H1 (cell line): ENCODE results near the gene ATP5F1A. TPM values are rescaled to one million over a fixed set of nuclear protein-coding genes. Genes with fewer than 3 reads are reported as not detected.

Source experiments
- ASH2L ChIP-seq: fragments of 200-600, 300-600 bp; sonication (generic); IDR thresholded peaks from one replicate; pipeline ENCODE4 v1.7.1; 2017; ENCODE audit warnings: low read length
- BACH1 ChIP-seq: IDR thresholded peaks from 2 replicates; pipeline ENCODE4 v1.6.1; 2012; ENCODE audit warnings: low read length, improper control_type of control experiment
- CHD1 ChIP-seq: IDR thresholded peaks from 2 replicates; pipeline ENCODE4 v1.6.1; 2012; ENCODE audit warnings: low read depth, low read length, improper control_type of control experiment
- CREB1 ChIP-seq: IDR thresholded peaks from 2 replicates; pipeline ENCODE4 v1.6.1; 2012; ENCODE audit warnings: inconsistent platforms
- EGR1 ChIP-seq: IDR thresholded peaks from 2 replicates; pipeline ENCODE4 v1.6.1; 2011; ENCODE audit warnings: low read depth, low read length, borderline replicate concordance
- FOSL1 ChIP-seq: IDR thresholded peaks from 2 replicates; pipeline ENCODE4 v1.6.1; 2011; ENCODE audit warnings: mild to moderate bottlenecking, low read depth, low read length, moderate library complexity; ENCODE audit not compliant: insufficient read depth
- GTF2F1 ChIP-seq: IDR thresholded peaks from 2 replicates; pipeline ENCODE4 v1.6.1; 2012; ENCODE audit warnings: low read depth, low read length, improper control_type of control experiment, borderline replicate concordance
- HDAC6 ChIP-seq: IDR thresholded peaks from one replicate; pipeline ENCODE4 v1.7.1; 2012; ENCODE audit warnings: low read depth, mild to moderate bottlenecking, inconsistent platforms, low read length, moderate library complexity
- KDM4A ChIP-seq: IDR thresholded peaks from one replicate; pipeline ENCODE4 v1.7.1; 2012; ENCODE audit warnings: low read depth, mild to moderate bottlenecking, moderate library complexity, low read length, inconsistent platforms; ENCODE audit not compliant: severe bottlenecking
- KDM5A ChIP-seq: fragments of 200-600 bp; IDR thresholded peaks from 2 replicates; pipeline ENCODE4 v1.7.1; 2012; ENCODE audit warnings: mild to moderate bottlenecking, low read length, inconsistent platforms, mixed read lengths
- MAFK ChIP-seq: IDR thresholded peaks from 2 replicates; pipeline ENCODE4 v1.6.1; 2012; ENCODE audit warnings: low read depth, mild to moderate bottlenecking, improper control_type of control experiment, low read length
- PHF8 ChIP-seq: fragments of 200-600 bp; sonication (generic); conservative IDR thresholded peaks from 2 replicates; pipeline ENCODE4 v1.7.1; 2012; ENCODE audit warnings: low read depth, mild to moderate bottlenecking, inconsistent platforms, low read length, moderate library complexity
- POLR2AphosphoS5 ChIP-seq: IDR thresholded peaks from 2 replicates; pipeline ENCODE4 v1.6.1; 2011; ENCODE audit warnings: low read depth, low read length
- POU5F1 ChIP-seq: IDR thresholded peaks from 2 replicates; pipeline ENCODE4 v1.6.1; 2011; ENCODE audit warnings: low read depth, mild to moderate bottlenecking, low read length, moderate library complexity
- RFX5 ChIP-seq: IDR thresholded peaks from 2 replicates; pipeline ENCODE4 v1.6.1; 2011; ENCODE audit warnings: low read depth, low read length, improper control_type of control experiment, borderline replicate concordance
- RXRA ChIP-seq: IDR thresholded peaks from 2 replicates; pipeline ENCODE4 v1.6.1; 2011; ENCODE audit warnings: low read depth, mild to moderate bottlenecking, low read length, moderate library complexity; ENCODE audit not compliant: insufficient read depth
- SIN3A ChIP-seq, 2 experiments: IDR thresholded peaks in 1 of 2; conservative IDR thresholded peaks in 1 of 2; 2 replicates each; pipeline ENCODE4 v1.6.1; 2011 to 2012; ENCODE audit warnings: low read length in 2 of 2, improper control_type of control experiment in 1 of 2, low read depth in 1 of 2, mild to moderate bottlenecking in 1 of 2
- TAF1 ChIP-seq: IDR thresholded peaks from 2 replicates; pipeline ENCODE4 v1.6.1; 2011; ENCODE audit warnings: mild to moderate bottlenecking, low read depth, low read length
- TAF7 ChIP-seq: optimal IDR thresholded peaks from 2 replicates; pipeline ENCODE3; 2011; ENCODE audit warnings: low read depth, mild to moderate bottlenecking, inconsistent platforms, low read length, moderate library complexity, borderline replicate concordance
- ZNF274 ChIP-seq: IDR thresholded peaks from 2 replicates; pipeline ENCODE4 v1.7.0; 2012; ENCODE audit warnings: low read length, borderline replicate concordance; ENCODE audit errors: extremely low read depth
- polyA plus RNA-seq, 7 experiments: library from polyadenylated mRNA; depleted of rRNA in 3 of 7; stranded (reverse) in 5 of 7; unstranded in 2 of 7; fragments of >200 nt in 5 of 7; fragments of 200-250 nt in 2 of 7; gene quantifications; 1 replicate in 5 of 7; 2 replicates in 1 of 7; 4 replicates in 1 of 7; pipeline versions ENCODE4 v1.2.1 to v1.2.3, GENCODE V29; 2011 to 2013; ENCODE audit warnings: missing spikeins in 2 of 7, mixed read lengths in 2 of 7
- total RNA-seq: library from RNA; stranded (reverse); fragmentation: NEBNext Ultra II Directional; extraction: Animal tissue kit (Norgen Biotek cat#: 25700); gene quantifications from 2 replicates; pipeline ENCODE4 v1.2.1, GENCODE V29; 2021
- TF ChIP-seq, protein P1 (sequence below): IDR thresholded peaks from 2 replicates; pipeline ENCODE4 v1.6.1; 2012; ENCODE audit warnings: inconsistent platforms

ATP5F1A gene
- total and polyA plus RNA-seq, 2 of the 8 experiments (the other 6 are each of a cell fraction or from before 2014, with no cell fraction given), result 685 to 970 TPM

DNA sequence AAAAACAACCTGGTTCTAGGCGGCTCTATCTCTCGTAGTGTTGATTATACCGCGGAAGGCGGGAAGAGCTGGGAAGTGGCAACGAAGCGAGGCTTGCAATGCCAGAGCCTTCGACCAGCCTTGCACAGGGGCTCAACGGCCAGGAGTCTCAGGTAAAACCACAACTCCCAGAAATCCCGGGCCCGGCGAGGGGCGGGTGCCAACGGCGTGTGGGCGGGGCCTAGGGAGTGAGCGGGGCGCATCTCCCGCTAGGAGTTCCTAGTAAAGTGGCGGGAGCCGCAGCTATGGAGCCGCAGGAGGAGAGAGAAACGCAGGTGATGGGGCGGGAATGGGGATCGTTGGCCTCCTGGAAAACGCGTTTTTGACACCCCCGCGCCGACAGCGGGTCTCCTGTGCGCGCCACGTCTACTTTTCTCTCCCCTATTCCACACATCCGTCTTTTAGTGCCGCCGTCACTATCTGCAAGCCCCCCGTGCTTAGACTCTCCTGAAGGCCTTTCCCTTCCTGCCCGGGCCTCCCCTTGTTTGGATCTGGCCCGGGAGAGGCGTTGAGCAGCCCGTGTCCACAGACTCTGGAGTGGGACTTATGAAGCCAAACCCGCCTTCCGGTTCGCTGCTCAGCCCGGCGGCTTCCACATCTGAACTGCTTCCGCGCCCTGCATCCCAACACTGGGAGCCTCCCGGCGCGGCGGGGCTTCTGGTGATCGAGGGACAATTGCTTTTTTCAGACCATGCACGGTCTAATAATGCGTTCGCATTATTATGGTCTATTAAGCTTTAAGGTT lies 6.2 kb upstream of the ATP5F1A start, which contains the start of gene HAUS1 (continued):
- TF ChIP-seq HDAC6 (no peak), POU5F1 (no peak), CREB1 (no peak), EGR1 (no peak), RFX5 (no peak), CHD1 (no peak), GTF2F1 (no peak), TAF1 (peak; percentile 84), RXRA (no peak), MAFK (no peak), SIN3A (conservative IDR thresholded peaks at IDR 0.05 in 1 of 2, IDR thresholded peaks at IDR 0.05 in 1 of 2; ENCODE audit: low read depth in 1 of 2, low read length in 2 of 2) (peak in 1 of 2 experiments; percentile 60; a peak in 1 of 4 replicates), KDM4A (peak; percentile 64), BACH1 (no peak), KDM5A (no peak), POLR2AphosphoS5 (peak; percentile 88), ZNF274 (no peak), PHF8 (peak; percentile 90), FOSL1 (no peak), TAF7 (no peak), ASH2L (peak; percentile 74)
- TF ChIP-seq, protein P1, sequence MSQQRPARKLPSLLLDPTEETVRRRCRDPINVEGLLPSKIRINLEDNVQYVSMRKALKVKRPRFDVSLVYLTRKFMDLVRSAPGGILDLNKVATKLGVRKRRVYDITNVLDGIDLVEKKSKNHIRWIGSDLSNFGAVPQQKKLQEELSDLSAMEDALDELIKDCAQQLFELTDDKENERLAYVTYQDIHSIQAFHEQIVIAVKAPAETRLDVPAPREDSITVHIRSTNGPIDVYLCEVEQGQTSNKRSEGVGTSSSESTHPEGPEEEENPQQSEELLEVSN, result peak; percentile 99
